Stimulated activated CD8-positive, alpha-beta memory T cell treated with anti-CD3 and anti-CD28 coated beads, Interleukin-4, amount 100 ng/mL, for 24 hours (primary cell): ENCODE results near the gene SEC14L1.

Experiments
- DNase-seq: peaks from one replicate; pipeline ENCODE4 v3.0.0-alpha.2; 2020; ENCODE audit warnings: low read depth

The SEC14L1 gene

GRCh38 chr17:77191244-77191643 is 50.5 kb downstream of the SEC14L1 start:
- no peak for DNase-seq

- DNase-seq = no peak
Measured at GRCh38 chr17:77193653-77194052, 52.9 kb downstream of the SEC14L1 start.

DNA sequence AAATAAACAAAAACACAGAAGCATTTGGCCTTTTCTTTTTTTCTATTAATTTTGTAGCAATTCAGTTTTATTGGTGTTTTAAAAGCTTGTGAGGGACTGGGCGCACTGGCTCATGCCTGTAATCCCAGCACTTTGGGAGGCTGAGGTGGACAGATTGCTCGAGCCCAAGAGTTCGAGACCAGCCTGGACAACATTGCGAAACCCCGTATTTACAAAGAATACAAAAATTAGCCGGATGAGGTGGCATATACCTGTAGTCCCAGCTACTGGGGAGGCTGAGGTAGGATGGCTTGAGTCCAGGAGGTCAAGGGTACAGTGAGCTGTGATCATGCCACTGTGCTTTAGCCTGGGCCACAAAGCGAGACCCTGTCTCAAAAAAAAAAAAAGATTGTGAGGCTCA is 53.4 kb downstream of the SEC14L1 start:
- DNase-seq = no peak

DNA sequence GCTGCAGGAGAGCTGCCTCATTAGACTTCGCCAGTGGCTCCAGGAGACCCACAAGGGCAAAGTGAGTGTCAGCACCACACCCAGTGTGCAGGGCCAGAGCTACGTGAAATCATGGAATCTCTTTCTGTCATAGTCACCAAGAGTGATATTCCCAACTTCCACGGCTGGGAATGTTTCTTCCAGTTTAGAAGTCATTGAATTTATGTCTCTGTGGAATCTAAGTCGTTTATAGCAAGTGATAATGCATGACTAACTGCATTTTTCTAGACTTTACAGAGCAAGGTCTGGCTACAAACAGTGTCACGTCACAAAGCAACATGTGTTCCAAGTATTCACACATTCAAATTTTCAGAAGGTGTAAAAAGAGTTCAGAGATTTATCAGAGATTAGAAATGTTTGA is 55.5 kb downstream of the SEC14L1 start:
- DNase-seq = no peak

DNA sequence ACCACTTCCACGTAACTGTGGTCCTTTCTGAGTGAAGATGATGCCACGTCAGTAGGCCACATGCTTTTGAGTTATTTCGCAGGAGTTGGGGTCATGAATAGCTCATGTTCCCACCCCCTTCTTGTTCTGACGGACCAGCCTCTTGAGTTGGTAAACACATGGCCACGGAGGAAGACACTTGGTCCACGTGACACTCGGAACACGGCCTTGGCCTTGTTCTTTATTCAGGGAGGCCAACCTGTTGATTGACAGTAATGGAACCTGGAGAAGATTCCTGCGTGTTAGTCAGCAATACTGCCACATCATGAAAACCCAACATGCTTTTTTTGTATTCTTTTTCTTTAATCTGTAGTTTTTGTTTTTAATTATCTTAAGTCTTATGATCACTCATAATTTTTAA is 56.3 kb downstream of the SEC14L1 start:
- DNase-seq = no peak

- no peak for DNase-seq
Measured at GRCh38 chr17:77200711-77201110, 59.9 kb downstream of the SEC14L1 start.

GRCh38 chr17:77203436-77203835 is 62.7 kb downstream of the SEC14L1 start:
- DNase-seq = no peak

DNA sequence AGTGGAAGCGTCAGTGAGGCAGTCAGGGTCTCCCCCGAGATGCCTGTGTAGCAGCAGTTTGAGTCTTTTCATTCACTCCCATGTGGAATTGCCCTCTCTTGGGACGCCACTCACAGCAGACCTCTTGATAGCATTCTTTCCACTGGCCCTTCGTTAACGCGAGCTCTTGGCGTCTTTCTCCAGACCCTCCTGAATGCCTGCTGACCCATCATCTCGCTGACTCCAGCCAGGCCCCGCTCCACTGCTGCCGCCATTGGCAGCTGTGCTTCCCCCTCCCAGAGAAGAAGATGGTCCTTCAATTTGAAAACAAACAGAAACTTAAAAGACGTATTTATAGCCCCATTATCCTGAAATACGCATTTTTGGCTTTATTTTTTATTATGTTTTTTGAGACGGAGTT is 63.1 kb downstream of the SEC14L1 start:
- no peak for DNase-seq

DNA sequence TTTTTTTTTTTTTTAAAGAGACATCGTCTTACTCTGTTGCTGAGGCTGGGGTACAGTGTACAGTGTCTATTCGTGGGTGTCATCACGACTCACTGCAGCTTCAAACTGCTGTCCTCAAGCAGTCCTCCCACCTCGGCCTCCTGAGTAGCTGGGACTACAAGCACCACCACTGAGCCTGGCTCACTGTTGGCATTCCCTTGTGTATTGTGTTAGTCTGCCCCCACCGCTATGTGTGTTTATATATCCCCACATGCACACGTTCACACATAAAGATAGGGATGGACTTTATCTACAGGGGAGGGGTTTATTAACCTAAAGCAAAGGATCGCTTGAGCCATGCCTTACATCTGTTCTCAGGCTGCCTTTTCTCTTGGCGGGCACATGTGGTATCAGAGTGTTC is 63.8 kb downstream of the SEC14L1 start:
- no peak for DNase-seq

GRCh38 chr17:77205396-77206125 is 64.8 kb downstream of the SEC14L1 start:
- no peak for DNase-seq

GRCh38 chr17:77206158-77206956 is 65.6 kb downstream of the SEC14L1 start:
- no peak for DNase-seq

- no peak for DNase-seq
Measured at GRCh38 chr17:77207689-77208216, 67.0 kb downstream of the SEC14L1 start.

DNA sequence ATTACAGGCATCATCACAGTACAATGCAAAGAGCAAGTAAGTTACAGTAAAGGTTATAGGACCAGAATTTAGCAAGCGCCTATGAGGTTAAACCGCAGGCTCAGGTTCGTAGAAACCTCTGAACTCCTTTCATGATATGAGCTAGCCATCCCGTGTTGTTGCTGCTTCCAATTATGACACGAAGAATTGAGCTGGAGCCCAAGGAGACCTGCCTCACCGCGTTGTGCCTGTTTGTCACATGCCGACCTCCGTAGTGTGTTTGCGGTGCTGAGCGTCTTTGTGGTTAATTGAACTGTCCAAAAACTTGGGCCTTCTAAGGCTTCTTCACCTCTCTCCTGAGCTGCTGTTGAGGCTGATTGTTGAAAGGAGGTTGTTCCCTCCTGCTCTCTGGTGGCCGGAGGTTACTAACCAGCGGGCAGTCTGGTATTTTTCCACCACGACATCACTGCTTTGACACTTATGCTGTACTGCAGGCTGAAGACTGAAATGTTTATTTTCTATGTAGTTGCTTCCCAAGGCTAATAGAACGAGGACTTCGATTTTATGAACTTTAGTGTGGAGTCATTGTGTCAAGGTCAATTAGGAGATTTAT is 67.5 kb downstream of the SEC14L1 start:
- DNase-seq = no peak

GRCh38 chr17:77208856-77209255 is 68.1 kb downstream of the SEC14L1 start:
- DNase-seq = no peak

GRCh38 chr17:77209330-77209748 is 68.6 kb downstream of the SEC14L1 start:
- no peak for DNase-seq

GRCh38 chr17:77210331-77210730 is 69.6 kb downstream of the SEC14L1 start:
- no peak for DNase-seq

DNA sequence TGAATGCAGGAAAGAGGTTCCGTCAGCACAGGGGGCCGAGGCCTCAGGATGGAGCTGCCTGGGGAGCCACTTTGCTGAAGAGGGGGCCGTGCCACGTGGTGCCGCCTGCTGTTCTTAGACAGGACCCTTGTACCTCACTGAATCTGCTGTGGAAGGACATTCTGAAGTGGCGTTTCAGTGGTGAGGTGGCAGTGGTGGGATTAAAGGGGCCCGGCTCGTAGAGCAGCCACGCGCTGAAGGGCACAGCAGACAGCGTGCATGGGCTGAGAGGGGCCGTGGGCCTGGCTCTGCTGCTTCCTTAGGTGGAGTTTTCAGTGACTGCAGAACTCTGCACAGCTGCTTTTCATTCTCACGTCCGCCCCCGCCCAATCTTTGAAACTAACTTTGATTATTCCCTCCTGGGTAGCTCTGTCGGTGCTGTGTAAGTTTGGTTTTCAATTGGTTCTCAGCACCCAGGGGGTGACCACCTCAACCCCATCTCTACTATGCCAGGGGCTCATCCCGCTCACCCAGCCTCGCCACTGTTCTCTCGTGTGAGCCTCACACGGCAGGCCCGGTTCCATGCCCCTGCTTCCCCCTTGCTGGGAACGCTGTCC is 70.3 kb downstream of the SEC14L1 start:
- DNase-seq = no peak

GRCh38 chr17:77211681-77212080 is 70.9 kb downstream of the SEC14L1 start:
- no peak for DNase-seq

- DNase-seq = no peak
Measured at GRCh38 chr17:77212081-77212832, 71.5 kb downstream of the SEC14L1 start.

DNA sequence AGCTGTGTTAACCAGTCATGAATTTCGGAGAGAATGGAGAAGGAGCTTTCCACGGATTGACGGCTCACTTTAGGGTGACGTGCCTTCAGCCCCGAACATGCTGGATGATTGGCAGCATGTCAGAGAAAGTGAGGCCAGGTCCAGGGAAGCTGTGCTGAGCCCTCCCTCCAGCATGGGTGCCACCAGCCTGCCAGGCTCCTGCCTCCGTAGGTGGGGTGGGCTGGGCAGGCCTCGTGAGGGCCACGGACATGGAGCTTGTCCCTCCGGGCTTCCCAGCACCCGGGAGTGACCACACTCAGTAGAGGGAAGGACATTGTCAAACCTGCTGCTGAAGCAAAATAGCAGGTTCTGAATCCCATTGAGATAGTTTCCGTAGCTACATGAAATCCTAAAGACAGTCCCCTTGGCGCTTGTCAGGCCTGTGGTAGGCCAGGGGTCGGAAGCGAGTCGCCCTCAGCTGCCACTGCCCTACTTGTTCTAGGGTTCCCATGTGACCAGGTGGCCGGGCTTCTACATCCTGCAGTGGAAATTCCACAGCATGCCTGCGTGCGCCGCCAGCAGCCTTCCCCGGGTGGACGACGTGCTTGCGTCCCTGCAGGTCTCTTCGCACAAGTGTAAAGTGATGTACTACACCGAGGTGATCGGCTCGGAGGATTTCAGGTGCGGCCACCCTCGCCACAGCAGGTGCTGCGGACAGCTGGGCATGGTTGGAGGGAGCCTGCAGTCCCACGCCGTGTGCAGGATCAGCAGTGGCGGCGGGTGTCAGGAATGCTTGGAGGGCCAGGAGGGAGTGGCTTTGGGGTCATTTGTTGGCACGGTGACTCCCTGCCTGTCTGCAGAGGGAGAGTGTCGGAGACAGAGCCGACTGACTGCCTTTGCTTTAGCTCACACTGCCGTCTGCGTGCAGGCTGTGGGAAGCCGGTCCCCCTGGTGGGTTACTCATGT is 72.3 kb downstream of the SEC14L1 start:
- DNase-seq = no peak

GRCh38 chr17:77213778-77214132 is 73.0 kb downstream of the SEC14L1 start:
- no peak for DNase-seq
